Endodermal cell (in vitro differentiated cells): ENCODE data around the gene ZSWIM6. TPM values are rescaled to one million over a fixed set of nuclear protein-coding genes. Genes with fewer than 3 reads are reported as not detected.

ENCODE experiments used
- DNase-seq: peaks from one replicate; pipeline ENCODE4 v3.0.0-alpha.2; 2017
- H3K27ac ChIP-seq: 2 replicates; pipeline ENCODE4 v1.5.1; 2013; ENCODE audit warnings: mild to moderate bottlenecking, low read depth, low read length, moderate library complexity
- H3K27me3 ChIP-seq: 2 replicates; pipeline ENCODE4 v1.6.1; 2013; ENCODE audit warnings: mild to moderate bottlenecking, low read length, moderate library complexity; ENCODE audit not compliant: insufficient read depth, control insufficient read depth, poor library complexity, severe bottlenecking
- H3K36me3 ChIP-seq: 2 replicates; pipeline ENCODE4 v1.7.0; 2013; ENCODE audit warnings: mild to moderate bottlenecking, low read length, moderate library complexity; ENCODE audit not compliant: control insufficient read depth, insufficient read depth
- H3K4me1 ChIP-seq: one replicate; pipeline ENCODE4 v1.7.0; 2013; ENCODE audit warnings: low read length; ENCODE audit not compliant: control insufficient read depth, insufficient read depth
- H3K4me3 ChIP-seq: 2 replicates; pipeline ENCODE4 v1.5.1; 2013; ENCODE audit warnings: mild to moderate bottlenecking, low read length, moderate library complexity
- H3K9ac ChIP-seq: 2 replicates; pipeline ENCODE4 v1.6.1; 2013; ENCODE audit warnings: mild to moderate bottlenecking, low read length, moderate library complexity; ENCODE audit not compliant: poor library complexity, severe bottlenecking; ENCODE audit errors: extremely low read depth
- H3K9me3 ChIP-seq: 2 replicates; pipeline ENCODE4 v1.6.1; 2013; ENCODE audit warnings: mild to moderate bottlenecking, low read length, moderate library complexity; ENCODE audit not compliant: control insufficient read depth
- H3K27ac Mint-ChIP-seq: 2 replicates; pipeline ENCODE4 v1.8.0; 2020; ENCODE audit warnings: mixed read lengths
- H3K27me3 Mint-ChIP-seq: 2 replicates; pipeline ENCODE4 v1.8.0; 2021; ENCODE audit warnings: mild to moderate bottlenecking, mixed read lengths; ENCODE audit not compliant: insufficient read depth
- H3K36me3 Mint-ChIP-seq: 2 replicates; pipeline ENCODE4 v1.8.0; 2020; ENCODE audit warnings: low read depth, mixed read lengths
- H3K4me1 Mint-ChIP-seq: 2 replicates; pipeline ENCODE4 v1.8.0; 2020; ENCODE audit warnings: mixed read lengths
- H3K4me3 Mint-ChIP-seq: 2 replicates; pipeline ENCODE4 v1.8.0; 2020; ENCODE audit warnings: mild to moderate bottlenecking, moderate library complexity, mixed read lengths
- H3K9me3 Mint-ChIP-seq: 2 replicates; pipeline ENCODE4 v1.8.0; 2020; ENCODE audit warnings: mild to moderate bottlenecking, mixed read lengths
- CTCF ChIP-seq: fragments of 200-600 bp; sonication (generic); conservative IDR thresholded peaks from 2 replicates; pipeline ENCODE4 v1.5.0; 2021; ENCODE audit warnings: antibody characterized with exemption, mild to moderate bottlenecking
- WGBS, 2 experiments: methylation state at CpG; one replicate each; pipeline versions ENCODE4 v1.1.5 to v1.1.7; 2013; ENCODE audit warnings: missing lambda C conversion rate in 2 of 2, mixed read lengths in 1 of 2; ENCODE audit not compliant: insufficient coverage in 1 of 2, insufficient read length in 1 of 2; 5-methylcytosine and 5-hydroxymethylcytosine counted together
- total RNA-seq, 2 donors: library from RNA; stranded (reverse); fragmentation: NEBNext Ultra II Directional in 1 of 2; extraction: Animal tissue kit (Norgen Biotek cat#: 25700) in 1 of 2; gene quantifications; 2 replicates in 1 of 2; 3 replicates in 1 of 2; pipeline ENCODE4 v1.2.1, GENCODE V29; 2021

The ZSWIM6 gene
- total RNA-seq, 2 donors from 2014 or later = 18.1 to 18.8 TPM

GRCh38 chr5:61467766-61468482, 135.9 kb downstream of the ZSWIM6 start:
- H3K27ac ChIP-seq = no peak overlapping the region
- no peak for DNase-seq
- H3K4me1 Mint-ChIP-seq = peaks cover 16% of the 10 kb centered on the region
- no peak overlapping the region for H3K4me3 Mint-ChIP-seq
- no peaks in the 10 kb centered on the region for H3K27me3 ChIP-seq
- H3K27ac Mint-ChIP-seq = no peak overlapping the region
- no peaks in the 10 kb centered on the region for H3K27me3 Mint-ChIP-seq
- H3K36me3 ChIP-seq = no peaks in the 10 kb centered on the region
- peaks cover 22% of the 10 kb centered on the region for H3K36me3 Mint-ChIP-seq
- peaks cover 15% of the 10 kb centered on the region for H3K9me3 Mint-ChIP-seq
- H3K4me1 ChIP-seq = no peaks in the 10 kb centered on the region
- 70% methylated on average over 2 of the region's 2 CpGs; no CpG with 5 or more reads in 1 of the 2 experiments for WGBS, 2 experiments
- no peak overlapping the region for H3K9ac ChIP-seq
- peaks cover 13% of the 10 kb centered on the region for H3K9me3 ChIP-seq
- no peak overlapping the region for H3K4me3 ChIP-seq
- TF ChIP-seq CTCF = no peak

- Histone ChIP-seq H3K27ac (no peak overlapping the region), H3K4me1 (no peaks in the 10 kb centered on the region), H3K27me3 (no peaks in the 10 kb centered on the region), H3K9ac (no peak overlapping the region), H3K9me3 (peaks cover 13% of the 10 kb centered on the region), H3K4me3 (no peak overlapping the region), H3K36me3 (no peaks in the 10 kb centered on the region)
- peaks cover 24% of the 10 kb centered on the region for H3K36me3 Mint-ChIP-seq
- H3K27me3 Mint-ChIP-seq = no peaks in the 10 kb centered on the region
- peaks cover 16% of the 10 kb centered on the region for H3K4me1 Mint-ChIP-seq
- no peak overlapping the region for H3K27ac Mint-ChIP-seq
- WGBS, 2 experiments = 94 to 100% methylated on average over 1 to 2 of the region's 2 CpGs
- H3K4me3 Mint-ChIP-seq = no peak overlapping the region
- peaks cover 15% of the 10 kb centered on the region for H3K9me3 Mint-ChIP-seq
- peak; percentile 52 for TF ChIP-seq CTCF
- no peak for DNase-seq
Observed at GRCh38 chr5:61468483-61468865, 136.4 kb downstream of the ZSWIM6 start.

- WGBS, 2 experiments = 91 to 100% methylated on average over 1 of the region's 1 CpG
- Mint-ChIP-seq H3K27me3 (no peaks in the 10 kb centered on the region), H3K4me1 (peaks cover 5% of the 10 kb centered on the region)
Observed at GRCh38 chr5:61471352-61471751, 139.3 kb downstream of the ZSWIM6 start.

More at GRCh38 chr5:61471352-61471751, 139.3 kb downstream of the ZSWIM6 start:
- peaks cover 24% of the 10 kb centered on the region for H3K36me3 Mint-ChIP-seq
- DNase-seq = no peak
- no peak for TF ChIP-seq CTCF
- no peaks in the 10 kb centered on the region for H3K4me1 ChIP-seq
- H3K4me3 Mint-ChIP-seq = no peak overlapping the region
- H3K27ac Mint-ChIP-seq = no peak overlapping the region
- peaks cover 15% of the 10 kb centered on the region for H3K9me3 Mint-ChIP-seq
- no peaks in the 10 kb centered on the region for H3K27me3 ChIP-seq
- peaks cover 13% of the 10 kb centered on the region for H3K9me3 ChIP-seq
- H3K27ac ChIP-seq = no peak overlapping the region
- no peak overlapping the region for H3K9ac ChIP-seq
- peaks cover 16% of the 10 kb centered on the region for H3K36me3 ChIP-seq
- H3K4me3 ChIP-seq = no peak overlapping the region
